ENCODE measurements around the gene GJA1. TPM values are rescaled to one million over a fixed set of nuclear protein-coding genes. Genes with fewer than 3 reads are reported as not detected.

The GJA1 gene
- total RNA-seq, 6 experiments from 2014 or later = 0.64 to 7.5 (median 2.0) TPM

GRCh38 chr6:121413879-121414278, 21.6 kb upstream of the GJA1 start:
- DNase-seq (no peak), ATAC-seq (no peak)
- intact Hi-C loops (cut with DNase I) = no loop called here
- H3K36me3 ChIP-seq = no peaks in the 10 kb centered on the region
- no peak overlapping the region for H3K4me3 ChIP-seq
- H3K27me3 ChIP-seq = no peaks in the 10 kb centered on the region
- H3K4me1 ChIP-seq = no peaks in the 10 kb centered on the region
- H3K27ac ChIP-seq = no peak overlapping the region
- WGBS (ENCODE audit: insufficient coverage, low coverage, low lambda C conversion rate, missing lambda C conversion rate) = 50% methylated on average over 2 of the region's 2 CpGs
- no peaks in the 10 kb centered on the region for H3K9me3 ChIP-seq
- TF ChIP-seq POLR2A (IDR thresholded peaks at IDR 0.05) (no peak), CTCF (IDR thresholded peaks at IDR 0.05) (no peak)

GRCh38 chr6:121418346-121418745, 17.1 kb upstream of the GJA1 start:
- no peak for DNase-seq
- H3K27me3 ChIP-seq = no peaks in the 10 kb centered on the region
- H3K4me1 ChIP-seq = no peaks in the 10 kb centered on the region
- ATAC-seq = no peak
- H3K4me3 ChIP-seq = no peak overlapping the region
- no peak overlapping the region for H3K27ac ChIP-seq
- H3K9me3 ChIP-seq = no peaks in the 10 kb centered on the region
- 67% methylated on average over 4 of the region's 4 CpGs for WGBS (ENCODE audit: insufficient coverage, low coverage, low lambda C conversion rate, missing lambda C conversion rate)
- no peaks in the 10 kb centered on the region for H3K36me3 ChIP-seq
- TF ChIP-seq POLR2A (IDR thresholded peaks at IDR 0.05) = no peak
- no peak for TF ChIP-seq CTCF (IDR thresholded peaks at IDR 0.05)
- intact Hi-C loops (cut with DNase I) = no loop called here

- H3K27ac ChIP-seq = no peak overlapping the region
- TF ChIP-seq CTCF (IDR thresholded peaks at IDR 0.05) (no peak), POLR2A (IDR thresholded peaks at IDR 0.05) (no peak)
These were observed 8.8 kb upstream of the GJA1 start for GRCh38 chr6:121426686-121427085.

GRCh38 chr6:121428872-121429756, 6.3 kb upstream of the GJA1 start:
- Histone ChIP-seq H3K4me1 (no peaks in the 10 kb centered on the region), H3K27me3 (no peaks in the 10 kb centered on the region), H3K27ac (no peak overlapping the region), H3K4me3 (no peak overlapping the region), H3K9me3 (no peaks in the 10 kb centered on the region), H3K36me3 (no peaks in the 10 kb centered on the region)
- TF ChIP-seq POLR2A (IDR thresholded peaks at IDR 0.05) (no peak), CTCF (IDR thresholded peaks at IDR 0.05) (no peak)
- intact Hi-C loops (cut with DNase I) = loop anchor here in 1 of 2 donors (10.0 kb wide), 1 partner anchor 606 kb away; no protein-coding TSS in a partner anchor
- ATAC-seq = no peak
- DNase-seq = no peak
- 74% methylated on average over 15 of the region's 15 CpGs for WGBS (ENCODE audit: insufficient coverage, low coverage, low lambda C conversion rate, missing lambda C conversion rate)

More at GRCh38 chr6:121426686-121427085, 8.8 kb upstream of the GJA1 start:
- intact Hi-C loops (cut with DNase I) = loop anchor here in 1 of 2 donors (10.0 kb wide), 1 partner anchor 608 kb away; no protein-coding TSS in a partner anchor
- DNase-seq (no peak), ATAC-seq (no peak)
- no peaks in the 10 kb centered on the region for H3K4me1 ChIP-seq
- H3K36me3 ChIP-seq = no peaks in the 10 kb centered on the region
- no peaks in the 10 kb centered on the region for H3K9me3 ChIP-seq
- WGBS (ENCODE audit: insufficient coverage, low coverage, low lambda C conversion rate, missing lambda C conversion rate) = 38% methylated on average over 3 of the region's 3 CpGs
- no peaks in the 10 kb centered on the region for H3K27me3 ChIP-seq
- no peak overlapping the region for H3K4me3 ChIP-seq

Measured in right lobe of liver (tissue), 6 donors.